Transverse colon (tissue), 3 donors: Measurements from ENCODE around the gene NECTIN1.

Experiments
- EP300 ChIP-seq: sonication (generic); formaldehyde crosslinking; IDR thresholded peaks from one replicate; pipeline ENCODE4 v1.6.1; 2017; ENCODE audit warnings: antibody characterized with exemption, low read depth
- POLR2A ChIP-seq: fragments of 450-650 bp; IDR thresholded peaks from one replicate; pipeline ENCODE4 v1.6.1; 2016; ENCODE audit warnings: antibody characterized with exemption, mild to moderate bottlenecking, moderate library complexity
- TF ChIP-seq, protein P1 (sequence below), 5 experiments: fragments of 200-600 bp in 3 of 5; fragments of 450-650 bp in 2 of 5; sonication (generic) in 3 of 5; IDR thresholded peaks; 1 replicate in 2 of 5; 2 replicates in 3 of 5; pipeline ENCODE4 v1.5.1; 2016 to 2017; ENCODE audit warnings: antibody characterized with exemption in 5 of 5, inconsistent platforms in 3 of 5, mild to moderate bottlenecking in 2 of 5, moderate library complexity in 1 of 5

DNA sequence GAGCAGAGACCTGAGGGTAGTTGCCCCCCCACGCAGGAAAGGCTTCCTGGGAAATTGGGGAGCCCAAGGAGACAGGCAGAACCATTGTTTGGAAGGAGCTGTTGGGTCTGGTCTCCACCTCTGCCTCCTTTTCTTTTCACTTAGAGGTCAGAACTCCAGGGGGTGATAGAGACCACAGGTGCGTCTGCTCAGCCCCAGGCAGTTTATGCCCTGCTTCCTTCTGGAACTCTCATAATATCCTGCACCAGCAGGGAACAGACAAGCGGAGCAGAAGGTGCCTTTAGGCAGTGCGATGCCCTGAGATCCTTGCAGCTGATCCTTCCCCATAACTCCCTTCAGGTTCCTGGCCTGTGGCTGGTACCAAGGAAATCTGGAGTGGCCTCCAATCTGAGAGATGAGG, 120.2 kb downstream of the NECTIN1 start:
- TF ChIP-seq, protein P1, sequence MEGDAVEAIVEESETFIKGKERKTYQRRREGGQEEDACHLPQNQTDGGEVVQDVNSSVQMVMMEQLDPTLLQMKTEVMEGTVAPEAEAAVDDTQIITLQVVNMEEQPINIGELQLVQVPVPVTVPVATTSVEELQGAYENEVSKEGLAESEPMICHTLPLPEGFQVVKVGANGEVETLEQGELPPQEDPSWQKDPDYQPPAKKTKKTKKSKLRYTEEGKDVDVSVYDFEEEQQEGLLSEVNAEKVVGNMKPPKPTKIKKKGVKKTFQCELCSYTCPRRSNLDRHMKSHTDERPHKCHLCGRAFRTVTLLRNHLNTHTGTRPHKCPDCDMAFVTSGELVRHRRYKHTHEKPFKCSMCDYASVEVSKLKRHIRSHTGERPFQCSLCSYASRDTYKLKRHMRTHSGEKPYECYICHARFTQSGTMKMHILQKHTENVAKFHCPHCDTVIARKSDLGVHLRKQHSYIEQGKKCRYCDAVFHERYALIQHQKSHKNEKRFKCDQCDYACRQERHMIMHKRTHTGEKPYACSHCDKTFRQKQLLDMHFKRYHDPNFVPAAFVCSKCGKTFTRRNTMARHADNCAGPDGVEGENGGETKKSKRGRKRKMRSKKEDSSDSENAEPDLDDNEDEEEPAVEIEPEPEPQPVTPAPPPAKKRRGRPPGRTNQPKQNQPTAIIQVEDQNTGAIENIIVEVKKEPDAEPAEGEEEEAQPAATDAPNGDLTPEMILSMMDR (IDR thresholded peaks at IDR 0.05) = no peak
- no peak for TF ChIP-seq POLR2A
- TF ChIP-seq EP300 = no peak
